ENCODE data around the gene CCDC6. TPM values are rescaled to one million over a fixed set of nuclear protein-coding genes. Genes with fewer than 3 reads are reported as not detected.

The CCDC6 gene
- total and polyA plus RNA-seq, 9 of the 15 experiments (the other 6 are each of a cell fraction or from before 2014, with no cell fraction given) = 10.4 to 41.0 (median 20.9) TPM

GRCh38 chr10:59906417-59907202 lies at the start of gene CCDC6 (continued):
- no peak for TF ChIP-seq ZNF785 (CRISPR knock-in tag; IDR thresholded peaks at IDR 0.05)
- no peak for TF ChIP-seq ZNF444 (CRISPR knock-in tag; IDR thresholded peaks at IDR 0.05)
- no peak for TF ChIP-seq SP2 (IDR thresholded peaks at IDR 0.05; ENCODE audit: extremely low read depth, low read depth, low read length, poor library complexity, severe bottlenecking)
- no peak for TF ChIP-seq RFX5 (IDR thresholded peaks at IDR 0.05; ENCODE audit: low read depth, low read length)
- TF ChIP-seq SMARCC2 (IDR thresholded peaks at IDR 0.05; ENCODE audit: low read depth) = no peak
- TF ChIP-seq RAD51 (IDR thresholded peaks at IDR 0.05; ENCODE audit: borderline replicate concordance, low read depth) = peak; percentile 58; the same call in 1 of the 2 replicates
- TF ChIP-seq HDAC2 (IDR thresholded peaks at IDR 0.05) = peak; percentile 94
- TF ChIP-seq TAF7 (tag; IDR thresholded peaks at IDR 0.05) = no peak; the same call in 1 of the 2 replicates
- TF ChIP-seq FOXM1 (IDR thresholded peaks at IDR 0.05; ENCODE audit: low read depth) = no peak
- TF ChIP-seq FOXM1 (CRISPR knock-in tag; IDR thresholded peaks at IDR 0.05; ENCODE audit: low read depth) = 0 out of 2 replicates have a peak, but pooled peaks have one; percentile 53
- TF ChIP-seq ZNF224 (CRISPR knock-in tag; IDR thresholded peaks at IDR 0.05) = no peak; the same call in 1 of the 2 replicates
- peak; percentile 38; the same call in 1 of the 2 replicates for TF ChIP-seq ZNF316 (IDR thresholded peaks at IDR 0.05)
- no peak for TF ChIP-seq MCM3 (IDR thresholded peaks at IDR 0.05)
- TF ChIP-seq ZNF766 (CRISPR knock-in tag; conservative IDR thresholded peaks at IDR 0.05) = peak; percentile 46
- peak; percentile 93 for TF ChIP-seq POLR2G (IDR thresholded peaks at IDR 0.05; ENCODE audit: low read depth, low read length)
- peak in 1 of 2 experiments; percentile 52; a peak in 1 of 4 replicates for TF ChIP-seq TBL1XR1 (IDR thresholded peaks at IDR 0.05; ENCODE audit: low read length in 2 of 2)
- no peak for TF ChIP-seq MAFG (tag; conservative IDR thresholded peaks at IDR 0.05)
- TF ChIP-seq U2AF1 (optimal IDR thresholded peaks at IDR 0.05; ENCODE audit: low read depth, low read length) = no peak
- TF ChIP-seq NCOA2 (IDR thresholded peaks at IDR 0.05; ENCODE audit: partially characterized antibody in 2 of 2) = no peak
- TF ChIP-seq ZNF551 (CRISPR knock-in tag; IDR thresholded peaks at IDR 0.05) = no peak
- TF ChIP-seq NELFE (IDR thresholded peaks at IDR 0.05; ENCODE audit: insufficient read depth, insufficient read length) = no peak
- peak; percentile 35 for TF ChIP-seq HDAC3 (IDR thresholded peaks at IDR 0.05; ENCODE audit: borderline replicate concordance, partially characterized antibody)
- TF ChIP-seq PHB (CRISPR knock-in tag; IDR thresholded peaks at IDR 0.05) = peak; percentile 46; the same call in 1 of the 2 replicates
- TF ChIP-seq ZNF584 (CRISPR knock-in tag; IDR thresholded peaks at IDR 0.05; ENCODE audit: low read depth) = 0 out of 2 replicates have a peak, but pooled peaks have one; percentile 43
- TF ChIP-seq SRSF7 (optimal IDR thresholded peaks at IDR 0.05; ENCODE audit: low read depth, low read length) = no peak
- no peak for TF ChIP-seq SRSF9 (IDR thresholded peaks at IDR 0.05; ENCODE audit: borderline replicate concordance, low read depth, low read length)
- TF ChIP-seq SAFB2 (IDR thresholded peaks at IDR 0.05; ENCODE audit: borderline replicate concordance, low read depth, low read length, severe bottlenecking) = no peak
- peak; percentile 96 for TF ChIP-seq MYC (IDR thresholded peaks at IDR 0.05; ENCODE audit: low read depth, low read length)
- peak; percentile 98 for TF ChIP-seq MYC (CRISPR knock-in tag; IDR thresholded peaks at IDR 0.05; ENCODE audit: borderline replicate concordance, low read depth)
- TF ChIP-seq THRAP3 (IDR thresholded peaks at IDR 0.05; ENCODE audit: borderline replicate concordance) = no peak
- TF ChIP-seq ZNF174 (CRISPR knock-in tag; IDR thresholded peaks at IDR 0.05) = no peak
- TF ChIP-seq BMI1 (IDR thresholded peaks at IDR 0.05; ENCODE audit: low read length) = no peak
- TF ChIP-seq MED1 (CRISPR knock-in tag; IDR thresholded peaks at IDR 0.05; ENCODE audit: borderline replicate concordance) = no peak
- TF ChIP-seq ZNF212 (CRISPR knock-in tag; IDR thresholded peaks at IDR 0.05) = no peak
